HepG2 (cell line): ENCODE data around the gene FBXO41. TPM values are rescaled to one million over a fixed set of nuclear protein-coding genes. Genes with fewer than 3 reads are reported as not detected.

Experiments
- ARID5B ChIP-seq: IDR thresholded peaks from 2 replicates; pipeline ENCODE4 v1.4.0; 2020; ENCODE audit warnings: mild to moderate bottlenecking, missing genetic modification reagents
- CREB3 ChIP-seq: sonication (generic); formaldehyde crosslinking; IDR thresholded peaks from 2 replicates; pipeline ENCODE4 v1.5.0; 2020; ENCODE audit warnings: missing genetic modification reagents
- EP300 ChIP-seq, 3 experiments: sonication (generic) in 1 of 3; formaldehyde crosslinking in 1 of 3; IDR thresholded peaks; 2 replicates each; pipeline versions ENCODE4 v1.5.1 to v1.6.1; 2011 to 2020; ENCODE audit warnings: low read depth in 2 of 3, low read length in 2 of 3, borderline replicate concordance in 1 of 3, improper control_type of control experiment in 1 of 3, mild to moderate bottlenecking in 1 of 3, missing genetic modification reagents in 1 of 3, moderate library complexity in 1 of 3
- HOXA3 ChIP-seq: sonication (generic); formaldehyde crosslinking; IDR thresholded peaks from 2 replicates; pipeline ENCODE4 v1.5.0; 2020; ENCODE audit warnings: missing genetic modification reagents
- KMT2A ChIP-seq: sonication (generic); formaldehyde crosslinking; IDR thresholded peaks from 2 replicates; pipeline ENCODE4 v1.4.0; 2020; ENCODE audit warnings: missing genetic modification reagents
- MAZ ChIP-seq, 2 experiments: sonication (generic) in 1 of 2; formaldehyde crosslinking in 1 of 2; IDR thresholded peaks; 2 replicates each; pipeline versions ENCODE4 v1.5.0 to v1.6.1; 2012 to 2020; ENCODE audit warnings: low read depth in 2 of 2, mild to moderate bottlenecking in 2 of 2, borderline replicate concordance in 1 of 2, improper control_type of control experiment in 1 of 2, low read length in 1 of 2, missing genetic modification reagents in 1 of 2, moderate library complexity in 1 of 2
- PRDM10 ChIP-seq: sonication (generic); formaldehyde crosslinking; IDR thresholded peaks from 2 replicates; pipeline ENCODE4 v1.4.0; 2020; ENCODE audit warnings: low read depth, missing genetic modification reagents
- TP53 ChIP-seq: sonication (generic); formaldehyde crosslinking; conservative IDR thresholded peaks from 2 replicates; pipeline ENCODE4 v1.4.0; 2020; ENCODE audit warnings: missing genetic modification reagents
- ZFP37 ChIP-seq: sonication (generic); formaldehyde crosslinking; IDR thresholded peaks from 2 replicates; pipeline ENCODE4 v1.4.0; 2020; ENCODE audit warnings: missing genetic modification reagents, borderline replicate concordance
- ZFY ChIP-seq: sonication (generic); formaldehyde crosslinking; IDR thresholded peaks from 2 replicates; pipeline ENCODE4 v1.4.0; 2020; ENCODE audit warnings: missing genetic modification reagents
- ZNF331 ChIP-seq: sonication (generic); formaldehyde crosslinking; IDR thresholded peaks from 2 replicates; pipeline ENCODE4 v1.4.0; 2020; ENCODE audit warnings: missing genetic modification reagents
- ZNF414 ChIP-seq: sonication (generic); formaldehyde crosslinking; IDR thresholded peaks from 2 replicates; pipeline ENCODE4 v1.5.0; 2020; ENCODE audit warnings: missing genetic modification reagents
- ZNF431 ChIP-seq: sonication (generic); formaldehyde crosslinking; IDR thresholded peaks from 2 replicates; pipeline ENCODE4 v1.9.0; 2022; ENCODE audit warnings: missing genetic modification reagents, low read depth, mild to moderate bottlenecking, borderline replicate concordance
- ZNF652 ChIP-seq: IDR thresholded peaks from 2 replicates; pipeline ENCODE4 v1.6.1; 2016; ENCODE audit warnings: low read depth, borderline replicate concordance
- ZNF710 ChIP-seq: sonication (generic); formaldehyde crosslinking; IDR thresholded peaks from 2 replicates; pipeline ENCODE4 v1.5.0; 2020; ENCODE audit warnings: mild to moderate bottlenecking, missing genetic modification reagents, borderline replicate concordance
- polyA plus RNA-seq, 8 experiments: library from polyadenylated mRNA; depleted of rRNA in 3 of 8; stranded (reverse) in 7 of 8; unstranded in 1 of 8; fragments of >200 nt; fragmentation: Illumina TruSeq in 4 of 8; extraction: Trizol in 4 of 8; gene quantifications; 2 replicates each; pipeline versions ENCODE4 v1.2.1 to v1.2.3, GENCODE V29; 2011 to 2016; ENCODE audit warnings: low read depth in 4 of 8, missing spikeins in 1 of 8, mixed read lengths in 1 of 8; ENCODE audit not compliant: insufficient read depth in 1 of 8
- total RNA-seq, 5 experiments: library from RNA; depleted of rRNA; stranded (reverse); fragments of >200 nt; fragmentation: Illumina TruSeq; extraction: Trizol; gene quantifications; 2 replicates each; pipeline ENCODE4 v1.2.3, GENCODE V29; 2016; ENCODE audit warnings: low read depth in 1 of 5

Gene FBXO41
- total and polyA plus RNA-seq, 2 of the 13 experiments (the other 11 are each of a cell fraction or from before 2014, with no cell fraction given), result 4.2 to 10.3 TPM

- TF ChIP-seq ARID5B (CRISPR knock-in tag) (peak; percentile 94), ZNF652 (CRISPR knock-in tag) (peak; percentile 31; the same call in 1 of the 2 replicates), ZNF331 (peak; percentile 98), MAZ (IDR thresholded peaks at IDR 0.05; ENCODE audit: borderline replicate concordance, low read depth, low read length) (no peak), MAZ (CRISPR knock-in tag; IDR thresholded peaks at IDR 0.05; ENCODE audit: low read depth) (peak; percentile 41; the same call in 1 of the 2 replicates), ZFP37 (CRISPR knock-in tag) (0 out of 2 replicates have a peak, but pooled peaks have one; percentile 40), HOXA3 (peak; percentile 75; the same call in 1 of the 2 replicates), ZNF431 (CRISPR knock-in tag) (peak; percentile 48; the same call in 1 of the 2 replicates), TP53 (CRISPR knock-in tag) (0 out of 2 replicates have a peak, but pooled peaks have one; percentile 21), ZNF414 (CRISPR knock-in tag) (peak; percentile 73; the same call in 1 of the 2 replicates), CREB3 (no peak), KMT2A (peak; percentile 26; the same call in 1 of the 2 replicates), ZNF710 (CRISPR knock-in tag) (peak; percentile 82; the same call in 1 of the 2 replicates), EP300 (IDR thresholded peaks at IDR 0.05; ENCODE audit: low read depth in 2 of 2, low read length in 2 of 2) (peak in 1 of 2 experiments; percentile 90; a peak in 2 of 4 replicates), EP300 (CRISPR knock-in tag; IDR thresholded peaks at IDR 0.05; ENCODE audit: borderline replicate concordance) (peak; percentile 65; the same call in 1 of the 2 replicates), ZFY (CRISPR knock-in tag) (no peak; the same call in 1 of the 2 replicates), PRDM10 (CRISPR knock-in tag) (0 out of 2 replicates have a peak, but pooled peaks have one; percentile 65)
Measured at GRCh38 chr2:73262108-73262651, 22.1 kb downstream of the FBXO41 start (continued).
